H1 (cell line): ENCODE measurements around the gene SLC6A7. TPM values are rescaled to one million over a fixed set of nuclear protein-coding genes. Genes with fewer than 3 reads are reported as not detected.

Experiments
- BCL11A ChIP-seq, 2 experiments: IDR thresholded peaks; one replicate each; pipeline ENCODE4 v1.6.1; 2011; ENCODE audit warnings: low read depth in 2 of 2, low read length in 2 of 2, mild to moderate bottlenecking in 2 of 2
- CHD7 ChIP-seq: fragments of 300-600 bp; sonication (generic); IDR thresholded peaks from 2 replicates; pipeline ENCODE4 v1.7.1; 2012; ENCODE audit warnings: low read length, moderate library complexity, mild to moderate bottlenecking, inconsistent platforms; ENCODE audit not compliant: insufficient replicate concordance
- FOSL1 ChIP-seq: IDR thresholded peaks from 2 replicates; pipeline ENCODE4 v1.6.1; 2011; ENCODE audit warnings: mild to moderate bottlenecking, low read depth, low read length, moderate library complexity; ENCODE audit not compliant: insufficient read depth
- GABPA ChIP-seq: IDR thresholded peaks from 2 replicates; pipeline ENCODE4 v1.6.1; 2011; ENCODE audit warnings: mild to moderate bottlenecking, low read length, moderate library complexity, borderline replicate concordance; ENCODE audit not compliant: insufficient read depth
- MAFK ChIP-seq: IDR thresholded peaks from 2 replicates; pipeline ENCODE4 v1.6.1; 2012; ENCODE audit warnings: low read depth, mild to moderate bottlenecking, improper control_type of control experiment, low read length
- MAX ChIP-seq: IDR thresholded peaks from 2 replicates; pipeline ENCODE4 v1.6.1; 2012; ENCODE audit warnings: inconsistent platforms
- POLR2A ChIP-seq, 2 experiments: IDR thresholded peaks; 1 replicate in 1 of 2; 2 replicates in 1 of 2; pipeline ENCODE4 v1.6.1; 2011; ENCODE audit warnings: low read depth in 2 of 2, low read length in 2 of 2, mild to moderate bottlenecking in 2 of 2; ENCODE audit errors: control extremely low read depth in 1 of 2
- SP2 ChIP-seq: IDR thresholded peaks from 2 replicates; pipeline ENCODE4 v1.6.1; 2012; ENCODE audit warnings: mild to moderate bottlenecking, low read length, inconsistent platforms
- YY1 ChIP-seq: IDR thresholded peaks from 2 replicates; pipeline ENCODE4 v1.6.1; 2011; ENCODE audit warnings: low read depth, mild to moderate bottlenecking, low read length
- polyA plus RNA-seq, 7 experiments: library from polyadenylated mRNA; depleted of rRNA in 3 of 7; stranded (reverse) in 5 of 7; unstranded in 2 of 7; fragments of >200 nt in 5 of 7; fragments of 200-250 nt in 2 of 7; gene quantifications; 1 replicate in 5 of 7; 2 replicates in 1 of 7; 4 replicates in 1 of 7; pipeline versions ENCODE4 v1.2.1 to v1.2.3, GENCODE V29; 2011 to 2013; ENCODE audit warnings: missing spikeins in 2 of 7, mixed read lengths in 2 of 7
- total RNA-seq: library from RNA; stranded (reverse); fragmentation: NEBNext Ultra II Directional; extraction: Animal tissue kit (Norgen Biotek cat#: 25700); gene quantifications from 2 replicates; pipeline ENCODE4 v1.2.1, GENCODE V29; 2021

The SLC6A7 gene
- total and polyA plus RNA-seq, 2 of the 8 experiments (the other 6 are each of a cell fraction or from before 2014, with no cell fraction given) = 0.07 to 0.12 TPM

DNA sequence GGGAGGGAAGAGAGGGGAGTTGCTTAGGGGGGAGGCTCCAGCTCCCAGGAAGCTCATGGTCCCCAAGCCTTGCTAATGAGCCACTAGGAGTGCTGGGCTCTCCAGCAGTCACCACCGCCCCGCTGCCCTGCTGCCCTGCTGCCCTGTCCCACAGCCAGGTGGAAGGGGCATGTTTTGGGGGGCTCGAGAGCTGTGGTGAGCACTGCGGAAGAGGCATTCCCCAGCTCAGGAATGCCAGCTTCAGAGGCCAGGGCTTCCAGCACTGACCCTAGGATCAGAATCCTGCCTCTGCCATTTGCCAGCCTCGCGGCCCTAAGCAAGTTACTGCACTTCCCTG, 16.9 kb downstream of the SLC6A7 start (continued):
- TF ChIP-seq CHD7 (no peak), MAX (no peak), BCL11A (IDR thresholded peaks at IDR 0.05; ENCODE audit: low read depth in 2 of 2, low read length in 2 of 2) (no peak), FOSL1 (no peak), MAFK (no peak), YY1 (no peak), POLR2A (IDR thresholded peaks at IDR 0.05; ENCODE audit: control extremely low read depth in 1 of 2, low read depth in 2 of 2, low read length in 2 of 2) (no peak), SP2 (no peak), GABPA (no peak)
